ENCODE data around the gene CPVL.
"Not testable (repeated sequence)": the region's sequence is repeated elsewhere in the genome, so short reads cannot be mapped to it uniquely, and the experiment has no call there.

Gene CPVL

DNA sequence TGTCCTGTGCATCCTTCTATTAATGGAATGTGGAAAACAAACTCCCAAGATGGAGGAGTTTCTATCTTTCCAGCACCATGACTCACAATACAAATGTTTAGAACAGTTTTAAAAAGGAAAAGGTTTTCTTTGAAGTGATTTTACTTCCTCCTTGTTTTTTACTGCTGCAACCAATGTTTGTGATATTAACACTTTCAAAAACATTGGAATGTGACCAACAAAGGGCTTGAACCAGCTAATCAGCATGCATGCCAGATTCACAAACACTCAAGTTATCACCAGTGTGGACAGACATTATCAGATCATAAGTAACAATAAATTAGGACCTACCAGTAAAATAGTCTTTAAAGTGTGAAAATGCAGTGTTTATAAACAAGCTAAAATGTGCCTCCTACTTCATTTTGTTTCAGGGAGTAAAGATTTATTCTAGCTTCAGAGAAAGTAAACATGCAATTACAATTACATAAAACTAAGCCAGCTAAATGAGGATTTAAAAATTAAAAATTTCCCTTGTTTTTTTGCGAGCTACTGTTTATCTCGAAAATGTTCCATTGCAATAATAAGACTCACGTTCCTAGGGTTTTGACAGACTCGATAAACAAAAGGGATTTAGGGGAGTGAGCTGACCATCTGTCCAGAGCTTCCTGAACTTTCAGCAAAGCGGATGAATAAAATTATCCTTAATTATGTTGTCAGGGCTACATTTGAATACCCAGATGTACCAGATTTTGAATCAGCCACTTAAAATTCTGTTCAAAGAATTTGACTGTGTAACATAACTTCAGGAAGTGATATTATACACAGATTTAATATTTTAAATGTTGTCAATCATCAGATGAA lies 29.8 kb downstream of the CPVL start:
- DNase-seq, result no peak

DNA sequence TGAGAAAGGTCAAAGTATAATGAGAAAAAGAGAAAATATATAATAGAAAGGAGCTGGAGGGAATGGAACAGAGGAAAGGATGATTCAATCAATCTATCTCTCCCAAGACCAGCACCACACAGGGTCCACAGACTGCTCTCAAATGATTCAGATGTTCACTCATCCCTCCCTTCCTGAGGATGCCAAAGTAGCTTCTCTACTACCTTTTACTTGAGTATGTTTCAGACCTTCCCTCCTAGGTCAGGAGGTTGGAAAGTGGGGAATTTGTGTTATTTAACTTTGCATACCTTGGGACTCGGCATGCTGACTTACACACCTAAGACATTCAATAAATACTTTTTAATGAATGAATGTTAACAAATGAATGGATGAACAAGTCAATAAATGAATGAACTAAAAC lies 30.6 kb downstream of the CPVL start:
- DNase-seq, result no peak

- DNase-seq, result no peak
Measured at GRCh38 chr7:29115130-29115687, 31.1 kb downstream of the CPVL start.

- DNase-seq, result peak in 1 of 4 experiments; percentile 31
Measured at GRCh38 chr7:29114266-29114665, 32.1 kb downstream of the CPVL start.

- DNase-seq, result peak; percentile 46 to 66 (median 58)
Measured at GRCh38 chr7:29113384-29114102, 32.8 kb downstream of the CPVL start.

- no peak for DNase-seq
Measured at GRCh38 chr7:29112721-29113120, 33.6 kb downstream of the CPVL start.

DNA sequence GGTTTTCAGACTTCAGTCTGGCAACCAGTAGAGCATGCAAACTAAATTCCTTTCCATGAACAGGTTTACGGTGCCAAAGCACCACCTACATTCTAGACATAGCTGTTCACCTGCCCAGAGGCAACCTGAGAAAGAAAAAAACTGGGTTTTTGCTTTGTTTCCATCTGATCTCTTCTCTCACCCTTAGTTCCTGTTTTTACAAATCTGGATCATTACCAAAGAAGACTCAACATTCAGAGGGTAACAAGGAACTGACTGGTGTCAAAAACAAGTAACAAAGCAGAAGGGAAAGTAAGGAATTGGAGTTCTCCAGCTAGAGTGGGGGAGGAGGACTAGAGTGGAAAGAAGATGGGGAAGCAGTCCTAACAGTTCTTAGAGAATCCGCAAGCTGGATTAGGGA lies 36.4 kb downstream of the CPVL start:
- DNase-seq, result peak; percentile 76 to 92 (median 84)

DNA sequence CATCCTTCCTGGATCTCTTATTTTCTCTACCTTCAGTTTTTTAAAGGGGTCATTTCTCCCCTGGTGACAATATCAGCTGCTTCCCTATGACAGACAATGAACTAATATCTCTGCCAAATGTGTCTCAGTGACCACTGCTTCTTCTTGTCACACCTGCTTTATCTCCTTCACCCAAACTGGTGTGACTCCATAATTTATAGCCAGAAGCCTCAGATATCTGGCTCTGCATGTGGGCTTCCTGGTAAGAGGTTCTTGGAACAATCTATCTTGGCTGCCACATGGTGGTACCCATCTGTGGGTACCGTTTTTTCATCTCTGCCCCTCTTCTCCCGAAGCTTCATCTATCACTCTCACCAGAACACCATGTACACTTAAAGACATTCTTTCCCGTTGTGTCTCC lies 37.0 kb downstream of the CPVL start:
- no peak for DNase-seq

GRCh38 chr7:29107056-29107455 lies 39.3 kb downstream of the CPVL start:
- DNase-seq, result no peak

DNA sequence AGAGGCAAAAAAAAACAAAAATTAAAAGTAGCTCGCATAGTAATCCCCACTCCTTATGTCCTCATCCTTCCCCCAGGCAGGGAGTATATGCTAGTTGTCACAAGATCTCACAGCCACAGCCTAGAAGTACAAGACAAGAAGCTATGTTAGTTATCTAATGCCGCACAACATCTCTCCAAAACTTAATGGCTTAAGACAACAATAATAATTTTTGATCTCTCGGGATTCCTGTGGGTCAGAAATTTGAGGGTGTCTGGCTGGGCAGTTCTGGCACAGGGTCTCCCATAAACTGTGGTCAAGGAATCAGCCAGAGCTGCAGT lies 39.7 kb downstream of the CPVL start:
- DNase-seq, result no peak

GRCh38 chr7:29105752-29106668 lies 40.3 kb downstream of the CPVL start:
- DNase-seq, result peak; percentile 74 to 89 (median 84)

DNA sequence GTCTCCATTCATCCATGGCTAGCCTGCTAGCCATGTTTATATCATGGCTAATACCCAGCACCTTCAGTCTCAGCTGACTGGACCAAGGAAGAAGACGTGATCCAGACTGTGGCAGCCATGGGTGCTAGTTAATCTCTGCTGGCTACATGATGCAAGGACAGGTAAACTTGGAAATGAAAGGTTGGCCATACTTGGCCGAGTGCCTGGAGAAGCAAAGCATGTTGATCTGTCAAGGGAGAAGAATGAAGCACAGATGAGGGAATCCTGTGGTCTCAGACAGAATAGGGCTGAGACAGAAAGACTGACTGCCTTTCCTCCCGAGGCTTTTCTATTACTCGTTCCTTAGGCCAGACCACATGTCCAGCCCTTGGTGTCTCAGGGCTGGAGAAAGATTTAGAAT lies 41.1 kb downstream of the CPVL start:
- DNase-seq, result no peak

DNA sequence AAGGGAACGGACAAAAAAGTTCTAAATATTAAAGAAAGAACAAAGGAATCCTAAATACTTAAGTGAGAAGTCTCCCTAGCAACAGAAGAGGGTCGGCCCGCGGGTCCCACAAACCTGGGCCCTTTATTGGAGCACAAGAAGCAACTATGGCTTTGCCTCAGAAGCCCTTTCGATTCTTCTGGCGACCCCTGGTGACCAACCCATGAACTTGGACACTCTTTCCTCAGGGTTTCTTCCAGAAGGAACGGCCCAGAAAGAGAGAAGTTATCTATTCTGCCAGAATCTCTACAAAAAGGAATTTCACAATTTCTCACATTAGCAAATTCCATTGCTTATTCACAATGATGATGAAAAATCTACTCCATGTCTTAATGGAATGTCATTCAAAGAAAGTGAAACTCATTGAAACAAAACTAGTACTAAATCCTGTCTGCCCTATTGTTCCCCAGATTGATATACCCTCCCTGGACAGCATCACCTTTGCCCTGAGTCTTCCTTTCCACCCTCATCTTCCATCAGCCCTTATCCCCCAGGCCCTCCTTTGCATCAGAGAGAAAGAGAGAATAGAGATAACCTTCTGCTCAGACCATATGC lies 43.7 kb downstream of the CPVL start:
- peak; percentile 80 to 90 (median 86) for DNase-seq

- no peak for DNase-seq
Measured at GRCh38 chr7:29100924-29101323, 45.4 kb downstream of the CPVL start.

DNA sequence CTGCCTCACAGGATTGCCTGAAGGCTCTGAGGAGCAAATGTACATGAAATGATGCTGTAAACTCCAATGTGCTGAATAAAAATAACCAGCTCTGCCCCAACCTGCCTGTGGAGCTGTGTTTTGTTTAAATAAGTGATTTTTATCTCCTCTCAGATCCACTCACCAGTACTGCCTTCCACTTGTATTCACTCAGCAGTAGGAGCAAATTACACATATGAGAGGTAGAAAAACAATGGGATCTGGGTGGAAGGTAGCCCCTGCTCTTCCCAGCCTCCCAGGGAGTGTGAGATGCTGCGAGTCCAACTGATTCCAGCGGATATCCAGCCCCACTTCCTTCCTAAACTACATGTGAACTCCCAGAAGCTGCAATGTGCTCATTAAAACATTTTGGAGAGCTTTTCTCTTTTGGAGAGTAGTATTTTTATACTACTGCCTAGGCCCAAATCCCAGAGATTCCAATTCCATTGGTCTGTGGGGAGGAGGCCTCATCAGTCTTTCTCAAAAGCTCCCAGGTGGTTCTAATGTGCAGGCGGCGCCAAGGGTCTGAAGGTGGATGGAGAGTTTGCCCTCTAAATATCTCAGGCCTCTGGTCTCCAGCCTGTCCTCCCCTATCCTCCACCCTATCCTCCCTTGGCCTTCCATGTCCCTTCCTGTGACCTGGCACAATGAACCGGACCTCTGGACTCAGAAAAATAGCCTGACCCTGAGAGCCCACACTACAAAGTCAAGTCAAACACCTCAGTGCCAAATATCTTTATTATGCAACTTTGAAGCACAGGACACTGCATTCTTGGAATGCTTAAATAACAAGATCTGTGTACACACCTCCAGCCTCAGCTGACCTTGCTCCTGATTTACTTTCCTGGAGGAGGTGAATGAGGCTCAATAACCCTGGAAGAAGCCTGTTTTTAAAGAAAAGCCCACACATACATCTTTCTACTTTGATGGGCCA lies 46.2 kb downstream of the CPVL start:
- DNase-seq, result no peak

- no peak for DNase-seq
Measured at GRCh38 chr7:29096446-29096730, 49.9 kb downstream of the CPVL start.

DNA sequence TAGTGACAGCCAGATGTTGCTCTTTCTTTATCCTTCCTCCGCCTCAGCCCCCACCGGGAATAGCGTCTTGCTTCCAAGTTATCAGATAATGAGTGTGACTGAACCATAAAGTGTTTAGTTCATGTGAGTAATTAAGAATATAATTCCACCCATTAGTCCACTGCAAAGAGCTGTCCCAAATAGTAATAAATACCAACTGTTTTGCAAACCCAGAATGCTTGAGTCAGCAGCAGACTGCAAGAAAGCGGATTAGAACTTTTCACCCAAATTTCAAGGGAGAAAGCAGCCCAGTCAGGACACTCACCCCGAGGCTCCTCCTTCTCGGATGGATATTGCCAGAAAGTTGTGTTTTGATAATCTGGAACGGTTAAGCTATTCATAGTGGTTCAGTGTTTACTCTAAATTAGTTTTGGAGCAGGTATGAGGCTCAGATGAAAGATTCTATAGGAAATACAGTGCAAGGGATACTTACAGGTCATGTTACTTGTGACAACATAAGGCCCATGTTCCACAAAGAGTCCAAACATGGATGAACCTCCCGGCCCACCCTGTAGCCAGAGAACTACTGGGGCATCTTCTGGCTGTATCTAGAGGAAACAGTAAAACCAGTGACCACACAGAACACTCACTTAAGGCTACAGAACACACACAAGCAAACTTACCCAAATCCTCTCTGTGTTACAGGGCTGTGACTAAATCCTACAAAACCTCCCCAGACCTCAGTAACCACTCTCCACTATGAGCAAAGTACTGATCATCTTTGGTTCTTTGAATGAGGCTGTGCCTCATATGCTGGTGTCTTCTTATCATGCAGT lies 50.5 kb downstream of the CPVL start:
- no peak for DNase-seq

GRCh38 chr7:29093091-29093490 lies 53.2 kb downstream of the CPVL start:
- not testable (repeated sequence) for DNase-seq

DNA sequence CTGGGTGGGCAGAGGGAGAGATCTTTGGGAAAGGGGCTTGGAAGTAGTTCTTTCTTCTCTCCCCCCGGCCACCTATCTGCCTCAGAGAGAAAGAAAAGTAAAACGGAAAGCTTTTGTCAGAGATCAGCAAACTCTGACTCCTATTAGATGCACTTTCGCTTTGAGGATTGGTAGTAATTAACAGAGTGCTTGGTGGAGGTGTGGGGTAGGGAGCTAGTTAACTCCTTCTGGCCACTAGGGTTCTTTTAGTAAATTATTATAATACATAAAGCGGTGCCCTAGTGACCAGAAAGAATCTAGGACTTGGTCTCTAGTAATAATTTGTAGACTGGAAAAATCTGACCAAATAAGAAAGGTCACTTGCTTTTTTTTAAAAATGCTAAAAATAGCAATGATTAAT lies 54.6 kb downstream of the CPVL start:
- DNase-seq, result no peak

DNA sequence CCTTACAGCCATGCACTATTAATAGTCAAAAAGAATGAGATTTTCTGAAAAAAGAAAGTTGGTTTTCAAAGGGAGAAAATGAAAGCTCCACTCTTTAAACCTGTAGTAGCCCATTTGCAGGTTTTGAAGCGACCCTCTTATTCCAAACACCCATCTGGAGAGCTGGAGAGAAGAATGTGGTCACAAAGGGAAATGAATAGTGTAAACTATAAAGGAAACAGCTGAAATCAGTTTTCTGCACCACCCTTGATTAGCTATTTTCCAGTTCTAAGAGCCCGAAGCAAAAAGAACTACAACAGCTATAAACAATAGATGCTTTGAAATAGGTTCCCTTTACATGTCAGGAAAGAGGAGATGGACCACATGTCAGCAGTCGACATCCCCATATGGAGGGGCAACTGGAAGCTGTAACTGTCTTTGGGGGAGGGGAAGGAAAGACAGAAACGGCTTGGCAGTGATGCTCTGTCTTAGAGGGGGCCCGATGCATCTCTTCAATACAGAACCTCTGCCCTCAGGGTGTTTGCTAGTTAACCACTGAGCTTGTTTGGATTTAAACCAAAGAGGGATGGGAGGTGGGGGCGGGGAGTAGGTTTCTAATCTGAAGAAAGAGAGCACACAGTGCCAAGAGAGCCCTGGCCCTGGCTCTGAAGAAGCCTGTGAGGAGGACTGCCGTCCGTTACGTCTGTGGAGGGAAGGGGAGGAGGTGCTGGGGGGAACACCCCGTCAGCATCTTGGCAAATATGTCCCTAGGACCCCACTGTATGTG lies 55.3 kb downstream of the CPVL start:
- DNase-seq, result no peak

Data from suppressor macrophage (primary cell).